IMR-90 (cell line): ENCODE data around the gene PRKCG. TPM values are rescaled to one million over a fixed set of nuclear protein-coding genes. Genes with fewer than 3 reads are reported as not detected.

ENCODE experiments used
- ATAC-seq: fragments of 200-7000 bp; cut with Tn5 transposase; 2 replicates; pipeline ENCODE4 v1.9.1; 2020; ENCODE audit warnings: low read depth, mild to moderate bottlenecking, moderate library complexity
- BruUV-seq: library from RNA; stranded (reverse); fragments of 400-500 nt; replicated peaks from 2 replicates; lab custom pipeline; 2021; lab: Mats Ljungman, UMichigan
- CTCF ChIA-PET: fragments of 300-600 bp; formaldehyde crosslinking; extraction: SDS; loops from one replicate; lab custom pipeline; 2021; ENCODE audit warnings: antibody characterized with exemption; lab: Yijun Ruan, JAX
- POLR2A ChIA-PET: fragments of 300-600 bp; sonication (Branson Sonifier 250); formaldehyde crosslinking; loops from one replicate; lab custom pipeline; 2022; ENCODE audit warnings: antibody characterized with exemption; ENCODE audit not compliant: unreplicated experiment; lab: Charles Lee
- DNase-seq: peaks from one replicate; pipeline ENCODE4 v3.0.0; 2013
- H2AFZ ChIP-seq: replicated peaks from 2 replicates; pipeline ENCODE3; 2013; ENCODE audit warnings: low read length, mild to moderate bottlenecking; ENCODE audit not compliant: poor library complexity
- H2AK5ac ChIP-seq: 2 replicates; pipeline ENCODE4 v1.6.1; 2013; ENCODE audit warnings: low read depth, low read length, inconsistent platforms
- H2AK9ac ChIP-seq: replicated peaks from 2 replicates; pipeline ENCODE3; 2013; ENCODE audit warnings: mild to moderate bottlenecking, low read depth, low read length, moderate library complexity; ENCODE audit not compliant: poor library complexity
- H2BK120ac ChIP-seq: 2 replicates; pipeline ENCODE4 v1.6.1; 2013; ENCODE audit warnings: low read depth, low read length, inconsistent platforms
- H2BK15ac ChIP-seq: 3 replicates; pipeline ENCODE4 v1.6.1; 2013; ENCODE audit warnings: low read depth, low read length, inconsistent platforms
- H2BK20ac ChIP-seq: 2 replicates; pipeline ENCODE4 v1.6.1; 2013; ENCODE audit warnings: low read depth, mild to moderate bottlenecking, inconsistent platforms, low read length, moderate library complexity
- H2BK5ac ChIP-seq: 2 replicates; pipeline ENCODE4 v1.6.1; 2013; ENCODE audit warnings: mild to moderate bottlenecking, low read depth, low read length, inconsistent platforms; ENCODE audit not compliant: poor library complexity, severe bottlenecking
- H3K14ac ChIP-seq: replicated peaks from 2 replicates; pipeline ENCODE4 v1.6.1; 2013; ENCODE audit warnings: low read depth, low read length, inconsistent platforms
- H3K18ac ChIP-seq: 2 replicates; pipeline ENCODE4 v1.6.1; 2013; ENCODE audit warnings: low read depth, low read length, control low read depth
- H3K23ac ChIP-seq: 2 replicates; pipeline ENCODE4 v1.6.1; 2013; ENCODE audit warnings: low read depth, low read length, inconsistent platforms
- H3K27ac ChIP-seq: 2 replicates; pipeline ENCODE4 v1.5.1; 2013; ENCODE audit warnings: mild to moderate bottlenecking, control low read depth, low read length; ENCODE audit not compliant: insufficient read depth
- H3K27me3 ChIP-seq: 2 replicates; pipeline ENCODE4 v1.6.1; 2013; ENCODE audit warnings: low read length; ENCODE audit not compliant: control insufficient read depth, insufficient read depth
- H3K36me3 ChIP-seq: 2 replicates; pipeline ENCODE4 v1.6.1; 2013; ENCODE audit warnings: low read length, mixed read lengths; ENCODE audit not compliant: control insufficient read depth, insufficient read depth
- H3K4ac ChIP-seq: 2 replicates; pipeline ENCODE4 v1.6.1; 2013; ENCODE audit warnings: low read depth, low read length, inconsistent platforms
- H3K4me1 ChIP-seq: 2 replicates; pipeline ENCODE4 v1.6.1; 2013; ENCODE audit warnings: low read length, mixed read lengths; ENCODE audit not compliant: control insufficient read depth, insufficient read depth
- H3K4me2 ChIP-seq: 2 replicates; pipeline ENCODE4 v1.6.1; 2013; ENCODE audit warnings: low read depth, mild to moderate bottlenecking, control low read depth, low read length, moderate library complexity
- H3K4me3 ChIP-seq: 2 replicates; pipeline ENCODE4 v1.5.1; 2013; ENCODE audit warnings: low read depth, mild to moderate bottlenecking, control low read depth, low read length, moderate library complexity; ENCODE audit not compliant: insufficient read depth
- H3K56ac ChIP-seq: 2 replicates; pipeline ENCODE4 v1.6.1; 2013; ENCODE audit warnings: low read length, inconsistent platforms; ENCODE audit not compliant: insufficient read depth; ENCODE audit errors: extremely low read depth
- H3K79me1 ChIP-seq, 2 experiments: 2 replicates each; pipeline ENCODE4 v1.6.1; 2013; ENCODE audit warnings: low read length in 2 of 2, inconsistent platforms in 1 of 2, low read depth in 1 of 2
- H3K9ac ChIP-seq: 2 replicates; pipeline ENCODE4 v1.6.1; 2013; ENCODE audit warnings: low read depth, low read length, control low read depth
- H3K9me1 ChIP-seq: 2 replicates; pipeline ENCODE4 v1.6.1; 2013; ENCODE audit warnings: low read length, inconsistent platforms; ENCODE audit not compliant: insufficient read depth
- H3K9me3 ChIP-seq: 2 replicates; pipeline ENCODE4 v1.6.1; 2013; ENCODE audit warnings: low read length; ENCODE audit not compliant: control insufficient read depth, insufficient read depth
- H4K20me1 ChIP-seq: 2 replicates; pipeline ENCODE4 v1.6.1; 2013; ENCODE audit warnings: low read length, inconsistent platforms; ENCODE audit not compliant: insufficient read depth
- H4K5ac ChIP-seq: 2 replicates; pipeline ENCODE4 v1.6.1; 2013; ENCODE audit warnings: mild to moderate bottlenecking, low read depth, low read length, control low read depth
- H4K8ac ChIP-seq, 2 experiments: 2 replicates each; pipeline ENCODE4 v1.6.1; 2013; ENCODE audit warnings: low read depth in 2 of 2, low read length in 2 of 2, control low read depth in 1 of 2, inconsistent platforms in 1 of 2
- H4K91ac ChIP-seq: 2 replicates; pipeline ENCODE4 v1.6.1; 2013; ENCODE audit warnings: low read depth, low read length, inconsistent platforms; ENCODE audit not compliant: insufficient read depth
- BHLHE40 ChIP-seq: fragments of 150-350 bp; IDR thresholded peaks from 2 replicates; pipeline ENCODE4 v1.6.1; 2016; ENCODE audit warnings: mild to moderate bottlenecking, low read depth, low read length
- CEBPB ChIP-seq: IDR thresholded peaks from 2 replicates; pipeline ENCODE4 v1.6.1; 2012; ENCODE audit warnings: low read depth, low read length, improper control_type of control experiment
- CHD1 ChIP-seq: IDR thresholded peaks from 2 replicates; pipeline ENCODE4 v1.6.1; 2012; ENCODE audit warnings: low read depth, low read length, improper control_type of control experiment
- FOS ChIP-seq: fragments of 150-350 bp; IDR thresholded peaks from 2 replicates; pipeline ENCODE4 v1.6.1; 2016; ENCODE audit warnings: low read depth, low read length
- MAFK ChIP-seq: IDR thresholded peaks from 2 replicates; pipeline ENCODE4 v1.6.1; 2012; ENCODE audit warnings: low read depth, low read length, improper control_type of control experiment
- MAZ ChIP-seq: IDR thresholded peaks from 2 replicates; pipeline ENCODE4 v1.6.1; 2012; ENCODE audit warnings: low read depth, mild to moderate bottlenecking, low read length, improper control_type of control experiment, moderate library complexity, borderline replicate concordance
- MXI1 ChIP-seq: IDR thresholded peaks from 2 replicates; pipeline ENCODE4 v1.6.1; 2012; ENCODE audit warnings: low read depth, mild to moderate bottlenecking, low read length, moderate library complexity, borderline replicate concordance
- NFE2L2 ChIP-seq: fragments of 150-350 bp; IDR thresholded peaks from 2 replicates; pipeline ENCODE4 v1.6.1; 2016; ENCODE audit warnings: low read depth, mild to moderate bottlenecking, low read length
- POLR2A ChIP-seq: IDR thresholded peaks from 2 replicates; pipeline ENCODE4 v1.6.1; 2012; ENCODE audit warnings: mild to moderate bottlenecking, low read depth, low read length
- RAD21 ChIP-seq: IDR thresholded peaks from 2 replicates; pipeline ENCODE4 v1.6.1; 2012; ENCODE audit warnings: low read length, improper control_type of control experiment
- RCOR1 ChIP-seq: IDR thresholded peaks from 2 replicates; pipeline ENCODE4 v1.6.1; 2012; ENCODE audit warnings: mild to moderate bottlenecking, low read length, improper control_type of control experiment; ENCODE audit not compliant: insufficient replicate concordance
- RFX5 ChIP-seq: IDR thresholded peaks from 2 replicates; pipeline ENCODE4 v1.8.0; 2012; ENCODE audit warnings: low read depth, mild to moderate bottlenecking, low read length, moderate library complexity
- SMC3 ChIP-seq: fragments of 150-350 bp; IDR thresholded peaks from 2 replicates; pipeline ENCODE4 v1.6.1; 2016; ENCODE audit warnings: low read depth, mild to moderate bottlenecking, antibody characterized with exemption, low read length, moderate library complexity
- WGBS, 2 experiments: methylation state at CpG; one replicate each; pipeline versions ENCODE4 v1.1.5 to v1.1.7; 2013; ENCODE audit warnings: missing lambda C conversion rate in 2 of 2; ENCODE audit not compliant: insufficient read length in 1 of 2; ENCODE audit errors: extremely low coverage in 2 of 2; 5-methylcytosine and 5-hydroxymethylcytosine counted together
- dilution Hi-C: fragments of 300-500 bp; cut with HindIII; formaldehyde crosslinking; loops from one replicate; pipeline ENCODE4 v1.14.3; 2018; ENCODE audit warnings: low sequenced_read_pairs; ENCODE audit not compliant: unreplicated experiment
- in situ Hi-C: fragments of 300-500 bp; cut with MboI; formaldehyde crosslinking; loops from 3 replicates; pipeline ENCODE4 v1.14.3; 2019; ENCODE audit warnings: low sequenced_read_pairs, inconsistent platforms, mixed read lengths
- intact Hi-C: fragments of 100-400 bp; cut with micrococcal nuclease; formaldehyde crosslinking; loops from 2 replicates; pipeline ENCODE4 v1.10.0; 2022
- polyA plus RNA-seq, 3 experiments: library from polyadenylated mRNA; depleted of rRNA; stranded (reverse); fragments of >200 nt; gene quantifications; 2 replicates each; pipeline ENCODE4 v1.2.3, GENCODE V29; 2012; ENCODE audit warnings: low replicate concordance in 1 of 3
- total RNA-seq: library from RNA; depleted of rRNA; stranded (reverse); fragments of >200 nt; gene quantifications from 2 replicates; pipeline ENCODE4 v1.2.3, GENCODE V29; 2012
- TF ChIP-seq, protein P1 (sequence below): conservative IDR thresholded peaks from 2 replicates; pipeline ENCODE4 v1.5.1; 2012; ENCODE audit warnings: mild to moderate bottlenecking, low read depth, low read length, improper control_type of control experiment
- TF ChIP-seq, protein P2 (sequence below): fragments of 150-350 bp; IDR thresholded peaks from 2 replicates; pipeline ENCODE4 v1.6.1; 2016; ENCODE audit warnings: low read depth, mild to moderate bottlenecking, low read length, moderate library complexity, borderline replicate concordance
- TF ChIP-seq, protein P3 (sequence below): fragments of 150-350 bp; IDR thresholded peaks from 2 replicates; pipeline ENCODE4 v1.6.1; 2017; ENCODE audit warnings: mild to moderate bottlenecking, antibody characterized with exemption, low read length, low read depth

The PRKCG gene
- total and polyA plus RNA-seq, 2 of the 4 experiments (the other 2 are of a cell fraction) = not detected

DNA sequence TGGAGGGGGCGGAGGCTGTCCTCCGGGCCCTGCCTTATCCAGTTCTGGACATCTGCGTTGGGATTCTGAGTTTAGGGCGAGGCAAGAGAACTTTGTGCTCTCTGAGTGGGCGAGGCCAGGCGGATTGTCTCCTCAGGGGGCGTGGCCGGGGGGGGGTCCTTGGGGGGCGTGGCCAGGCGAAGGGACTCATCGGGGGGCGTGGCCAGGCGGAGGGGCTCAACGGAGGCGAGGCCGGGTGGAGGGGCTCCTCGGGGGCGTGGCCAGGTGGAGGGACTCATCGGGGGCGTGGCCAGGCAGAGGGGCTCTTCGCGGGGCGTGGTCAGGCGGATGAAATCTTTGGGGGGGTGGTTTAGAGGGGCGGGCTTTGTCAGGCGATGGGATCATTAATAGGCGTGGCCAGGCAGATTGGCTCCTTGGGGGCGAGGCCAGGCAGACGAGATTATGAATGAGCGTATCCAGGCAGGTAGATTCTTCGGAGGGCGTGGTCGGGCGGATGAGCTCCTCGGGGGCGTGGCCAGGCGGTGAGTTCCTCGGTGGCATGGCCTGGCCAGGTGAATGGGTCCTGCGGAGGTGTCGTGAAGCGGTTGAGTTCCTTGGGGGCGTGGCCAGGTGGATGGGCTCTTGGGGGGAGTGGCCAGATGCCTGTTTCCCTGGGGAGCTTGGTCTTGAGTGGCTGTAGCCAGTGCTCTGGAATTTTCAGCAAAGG, 16.8 kb downstream of the PRKCG start:
- Histone ChIP-seq H3K9ac (no peak overlapping the region), H2AK9ac (no peak overlapping the region), H3K23ac (no peak overlapping the region), H3K27ac (no peak overlapping the region), H3K14ac (no peak overlapping the region), H4K5ac (no peak overlapping the region), H3K79me1 (no peaks in the 10 kb centered on the region), H3K36me3 (no peaks in the 10 kb centered on the region), H4K91ac (no peak overlapping the region), H3K4me3 (no peak overlapping the region), H3K9me3 (no peaks in the 10 kb centered on the region), H4K20me1 (no peaks in the 10 kb centered on the region), H3K4me1 (no peaks in the 10 kb centered on the region), H2BK120ac (no peak overlapping the region), H3K4ac (no peak overlapping the region), H3K18ac (no peak overlapping the region), H3K4me2 (no peak overlapping the region), H2AK5ac (no peak overlapping the region), H2BK15ac (no peak overlapping the region), H4K8ac (no peak overlapping the region), H2AFZ (peak overlapping the region; percentile 67), H2BK20ac (no peak overlapping the region), H3K56ac (no peak overlapping the region), H3K27me3 (peaks cover 13% of the 10 kb centered on the region), H3K9me1 (no peaks in the 10 kb centered on the region), H2BK5ac (no peak overlapping the region)
- DNase-seq = no peak
- BruUV-seq = no TSS peak
- ChIA-PET CTCF (no interaction called here), POLR2A (no interaction called here)
- in situ Hi-C loops = no loop called here
- 0% methylated on average over 4 of the region's 42 CpGs; no CpG with 5 or more reads in 1 of the 2 experiments for WGBS, 2 experiments
- ATAC-seq = no peak
- dilution Hi-C loops = no loop called here
- TF ChIP-seq POLR2A (no peak), FOS (no peak), NFE2L2 (no peak), MAFK (no peak), BHLHE40 (no peak), RAD21 (no peak), MXI1 (no peak), RCOR1 (no peak), MAZ (no peak), SMC3 (no peak), CHD1 (no peak), RFX5 (no peak), CEBPB (no peak)
- TF ChIP-seq, protein P1, sequence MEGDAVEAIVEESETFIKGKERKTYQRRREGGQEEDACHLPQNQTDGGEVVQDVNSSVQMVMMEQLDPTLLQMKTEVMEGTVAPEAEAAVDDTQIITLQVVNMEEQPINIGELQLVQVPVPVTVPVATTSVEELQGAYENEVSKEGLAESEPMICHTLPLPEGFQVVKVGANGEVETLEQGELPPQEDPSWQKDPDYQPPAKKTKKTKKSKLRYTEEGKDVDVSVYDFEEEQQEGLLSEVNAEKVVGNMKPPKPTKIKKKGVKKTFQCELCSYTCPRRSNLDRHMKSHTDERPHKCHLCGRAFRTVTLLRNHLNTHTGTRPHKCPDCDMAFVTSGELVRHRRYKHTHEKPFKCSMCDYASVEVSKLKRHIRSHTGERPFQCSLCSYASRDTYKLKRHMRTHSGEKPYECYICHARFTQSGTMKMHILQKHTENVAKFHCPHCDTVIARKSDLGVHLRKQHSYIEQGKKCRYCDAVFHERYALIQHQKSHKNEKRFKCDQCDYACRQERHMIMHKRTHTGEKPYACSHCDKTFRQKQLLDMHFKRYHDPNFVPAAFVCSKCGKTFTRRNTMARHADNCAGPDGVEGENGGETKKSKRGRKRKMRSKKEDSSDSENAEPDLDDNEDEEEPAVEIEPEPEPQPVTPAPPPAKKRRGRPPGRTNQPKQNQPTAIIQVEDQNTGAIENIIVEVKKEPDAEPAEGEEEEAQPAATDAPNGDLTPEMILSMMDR = no peak
- TF ChIP-seq, protein P2, sequence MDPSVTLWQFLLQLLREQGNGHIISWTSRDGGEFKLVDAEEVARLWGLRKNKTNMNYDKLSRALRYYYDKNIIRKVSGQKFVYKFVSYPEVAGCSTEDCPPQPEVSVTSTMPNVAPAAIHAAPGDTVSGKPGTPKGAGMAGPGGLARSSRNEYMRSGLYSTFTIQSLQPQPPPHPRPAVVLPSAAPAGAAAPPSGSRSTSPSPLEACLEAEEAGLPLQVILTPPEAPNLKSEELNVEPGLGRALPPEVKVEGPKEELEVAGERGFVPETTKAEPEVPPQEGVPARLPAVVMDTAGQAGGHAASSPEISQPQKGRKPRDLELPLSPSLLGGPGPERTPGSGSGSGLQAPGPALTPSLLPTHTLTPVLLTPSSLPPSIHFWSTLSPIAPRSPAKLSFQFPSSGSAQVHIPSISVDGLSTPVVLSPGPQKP = no peak
- TF ChIP-seq, protein P3, sequence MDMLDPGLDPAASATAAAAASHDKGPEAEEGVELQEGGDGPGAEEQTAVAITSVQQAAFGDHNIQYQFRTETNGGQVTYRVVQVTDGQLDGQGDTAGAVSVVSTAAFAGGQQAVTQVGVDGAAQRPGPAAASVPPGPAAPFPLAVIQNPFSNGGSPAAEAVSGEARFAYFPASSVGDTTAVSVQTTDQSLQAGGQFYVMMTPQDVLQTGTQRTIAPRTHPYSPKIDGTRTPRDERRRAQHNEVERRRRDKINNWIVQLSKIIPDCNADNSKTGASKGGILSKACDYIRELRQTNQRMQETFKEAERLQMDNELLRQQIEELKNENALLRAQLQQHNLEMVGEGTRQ = no peak
- intact Hi-C loops = no loop called here
